Dendritic cell treated with granulocyte-macrophage colony-stimulating factor and Interleukin-4, amounts not matched to agents 40 ng/mL and 50 ng/mL, for 4 days (primary cell): ENCODE measurements around the gene RAD54L.

Experiments
- H3K27ac Mint-ChIP-seq: one replicate; pipeline ENCODE4 v1.8.0; 2022; ENCODE audit warnings: mild to moderate bottlenecking, mixed read lengths
- H3K27me3 Mint-ChIP-seq: one replicate; pipeline ENCODE4 v1.8.0; 2022; ENCODE audit warnings: mild to moderate bottlenecking, mixed read lengths
- H3K36me3 Mint-ChIP-seq: one replicate; pipeline ENCODE4 v1.8.0; 2022; ENCODE audit warnings: low read depth, mixed read lengths
- H3K4me1 Mint-ChIP-seq: one replicate; pipeline ENCODE4 v1.8.0; 2022; ENCODE audit warnings: low read depth, mixed read lengths
- H3K4me3 Mint-ChIP-seq: one replicate; pipeline ENCODE4 v1.8.0; 2022; ENCODE audit warnings: mild to moderate bottlenecking, moderate library complexity, mixed read lengths
- H3K9me3 Mint-ChIP-seq: one replicate; pipeline ENCODE4 v1.8.0; 2022; ENCODE audit warnings: mixed read lengths
- intact Hi-C: fragments of 100-400 bp; cut with micrococcal nuclease; formaldehyde crosslinking; loops from one replicate; pipeline ENCODE4 v1.15.0; 2022

RAD54L gene

GRCh38 chr1:46284597-46285564, 37.3 kb downstream of the RAD54L start:
- Mint-ChIP-seq H3K9me3 (no peaks in the 10 kb centered on the region), H3K4me1 (peaks cover 18% of the 10 kb centered on the region), H3K36me3 (peaks cover 86% of the 10 kb centered on the region), H3K27ac (no peak overlapping the region), H3K27me3 (no peaks in the 10 kb centered on the region), H3K4me3 (no peak overlapping the region)
- intact Hi-C loops: no loop called here

GRCh38 chr1:46285730-46286477, 38.3 kb downstream of the RAD54L start:
- intact Hi-C loops: no loop called here
- H3K27me3 Mint-ChIP-seq: no peaks in the 10 kb centered on the region
- H3K36me3 Mint-ChIP-seq: peaks cover 78% of the 10 kb centered on the region
- H3K4me1 Mint-ChIP-seq: peaks cover 19% of the 10 kb centered on the region
- H3K4me3 Mint-ChIP-seq: no peak overlapping the region
- no peaks in the 10 kb centered on the region for H3K9me3 Mint-ChIP-seq
- no peak overlapping the region for H3K27ac Mint-ChIP-seq

GRCh38 chr1:46288485-46289133, 41.0 kb downstream of the RAD54L start:
- peaks cover 67% of the 10 kb centered on the region for H3K36me3 Mint-ChIP-seq
- intact Hi-C loops: no loop called here
- H3K27ac Mint-ChIP-seq: peak overlapping the region; percentile 63
- H3K4me3 Mint-ChIP-seq: no peak overlapping the region
- peaks cover 19% of the 10 kb centered on the region for H3K4me1 Mint-ChIP-seq
- no peaks in the 10 kb centered on the region for H3K9me3 Mint-ChIP-seq
- H3K27me3 Mint-ChIP-seq: no peaks in the 10 kb centered on the region

GRCh38 chr1:46289134-46289494, 41.6 kb downstream of the RAD54L start:
- H3K9me3 Mint-ChIP-seq: no peaks in the 10 kb centered on the region
- no peak overlapping the region for H3K4me3 Mint-ChIP-seq
- H3K36me3 Mint-ChIP-seq: peaks cover 67% of the 10 kb centered on the region
- no peaks in the 10 kb centered on the region for H3K27me3 Mint-ChIP-seq
- intact Hi-C loops: no loop called here
- H3K4me1 Mint-ChIP-seq: peaks cover 19% of the 10 kb centered on the region
- H3K27ac Mint-ChIP-seq: peak overlapping the region; percentile 63

GRCh38 chr1:46289976-46290375, 42.4 kb downstream of the RAD54L start:
- H3K27me3 Mint-ChIP-seq: no peaks in the 10 kb centered on the region
- peaks cover 67% of the 10 kb centered on the region for H3K36me3 Mint-ChIP-seq
- intact Hi-C loops: no loop called here
- H3K27ac Mint-ChIP-seq: no peak overlapping the region
- no peaks in the 10 kb centered on the region for H3K9me3 Mint-ChIP-seq
- peaks cover 19% of the 10 kb centered on the region for H3K4me1 Mint-ChIP-seq
- H3K4me3 Mint-ChIP-seq: no peak overlapping the region

GRCh38 chr1:46295306-46295705, 47.7 kb downstream of the RAD54L start:
- Mint-ChIP-seq H3K36me3 (peaks cover 63% of the 10 kb centered on the region), H3K9me3 (no peaks in the 10 kb centered on the region), H3K4me3 (no peak overlapping the region), H3K27ac (no peak overlapping the region), H3K4me1 (peaks cover 2% of the 10 kb centered on the region), H3K27me3 (no peaks in the 10 kb centered on the region)
- intact Hi-C loops: no loop called here

- H3K27ac Mint-ChIP-seq: no peak overlapping the region
These were observed 50.8 kb downstream of the RAD54L start for GRCh38 chr1:46298387-46298786.

GRCh38 chr1:46300673-46301405, 53.3 kb downstream of the RAD54L start:
- Mint-ChIP-seq H3K36me3 (peaks cover 57% of the 10 kb centered on the region), H3K9me3 (no peaks in the 10 kb centered on the region), H3K4me3 (peak overlapping the region; percentile 99), H3K4me1 (peaks cover 31% of the 10 kb centered on the region), H3K27me3 (no peaks in the 10 kb centered on the region), H3K27ac (peak overlapping the region; percentile 99)
- intact Hi-C loops: loop anchor here (5.0 kb wide), 1 partner anchor 41 kb away; the partner anchor contains the start of gene NSUN4

More at GRCh38 chr1:46298387-46298786, 50.8 kb downstream of the RAD54L start:
- Mint-ChIP-seq H3K9me3 (no peaks in the 10 kb centered on the region), H3K4me1 (peaks cover 17% of the 10 kb centered on the region), H3K27me3 (no peaks in the 10 kb centered on the region), H3K36me3 (peaks cover 71% of the 10 kb centered on the region), H3K4me3 (no peak overlapping the region)
- intact Hi-C loops: no loop called here

- Mint-ChIP-seq H3K27me3 (no peaks in the 10 kb centered on the region), H3K27ac (peak overlapping the region; percentile 99), H3K4me3 (peak overlapping the region; percentile 99), H3K9me3 (no peaks in the 10 kb centered on the region), H3K4me1 (peaks cover 34% of the 10 kb centered on the region), H3K36me3 (peaks cover 57% of the 10 kb centered on the region)
- intact Hi-C loops: loop anchor here (5.0 kb wide), 1 partner anchor 41 kb away; the partner anchor contains the start of gene NSUN4
These were observed 53.8 kb downstream of the RAD54L start for GRCh38 chr1:46301406-46301807.

GRCh38 chr1:46301808-46302640, 54.5 kb downstream of the RAD54L start:
- intact Hi-C loops: loop anchor here (2.0 to 5.0 kb wide), 2 partner anchors 40 to 55 kb away; partner anchors contain the start of genes NSUN4 and RAD54L
- Mint-ChIP-seq H3K27me3 (no peaks in the 10 kb centered on the region), H3K4me3 (peak overlapping the region; percentile 99), H3K4me1 (peaks cover 41% of the 10 kb centered on the region), H3K27ac (peak overlapping the region; percentile 99), H3K36me3 (peaks cover 57% of the 10 kb centered on the region), H3K9me3 (no peaks in the 10 kb centered on the region)

GRCh38 chr1:46302641-46303037, 55.1 kb downstream of the RAD54L start:
- H3K4me3 Mint-ChIP-seq: peak overlapping the region; percentile 99
- peak overlapping the region; percentile 99 for H3K27ac Mint-ChIP-seq
- H3K36me3 Mint-ChIP-seq: peaks cover 57% of the 10 kb centered on the region
- H3K4me1 Mint-ChIP-seq: peaks cover 47% of the 10 kb centered on the region
- H3K9me3 Mint-ChIP-seq: no peaks in the 10 kb centered on the region
- intact Hi-C loops: loop anchor here (2.0 to 5.0 kb wide), 2 partner anchors 40 to 56 kb away; partner anchors contain the start of genes NSUN4 and RAD54L
- no peaks in the 10 kb centered on the region for H3K27me3 Mint-ChIP-seq

- Mint-ChIP-seq H3K4me3 (peak within 1 kb of the TSS; percentile 99), H3K27ac (peak within 1 kb of the TSS; percentile 99), H3K4me1 (peaks cover 53% of the 10 kb centered on the region), H3K9me3 (no peaks in the 10 kb centered on the region), H3K36me3 (peaks cover 56% of the 10 kb centered on the region), H3K27me3 (no peaks in the 10 kb centered on the region)
- intact Hi-C loops: loop anchor here (2.0 to 5.0 kb wide), 2 partner anchors 39 to 56 kb away; partner anchors contain the start of genes NSUN4 and RAD54L
These were observed 55.7 kb downstream of the RAD54L start, which contains the start of the genes LRRC41 and UQCRH for GRCh38 chr1:46303038-46303871. Gene LRRC41 (minus strand): TSS chr1:46303616. CDS start chr1:46303322, 294 bp downstream. Gene UQCRH (plus strand): TSS chr1:46303698. CDS start chr1:46303767, 69 bp downstream.
